GM19438 (cell line): ENCODE measurements around the gene FLAD1.

Experiments
- ATAC-seq: cut with Tn5 transposase; IDR thresholded peaks from one replicate; pipeline ENCODE4 v1.9.1; 2021; ENCODE audit warnings: low read depth; ENCODE audit not compliant: unreplicated experiment

Gene FLAD1

GRCh38 chr1:155002464-155003226 lies 19.5 kb downstream of the FLAD1 start, which contains the start of gene ZBTB7B:
Gene ZBTB7B, plus strand, starts transcription at chr1:155002802. Its CDS starts 11,859 bp downstream, at chr1:155014661.
- no peak for ATAC-seq

- no peak for ATAC-seq
These were observed 20.2 kb downstream of the FLAD1 start for GRCh38 chr1:155003227-155003765.

- ATAC-seq, result no peak
These were observed 20.7 kb downstream of the FLAD1 start for GRCh38 chr1:155003766-155004351.

GRCh38 chr1:155004352-155005075 lies 21.4 kb downstream of the FLAD1 start:
- ATAC-seq, result no peak

GRCh38 chr1:155005076-155006011 lies 22.2 kb downstream of the FLAD1 start:
- ATAC-seq, result no peak

- ATAC-seq, result no peak
These were observed 23.5 kb downstream of the FLAD1 start for GRCh38 chr1:155006601-155007101.

GRCh38 chr1:155007251-155007828 lies 24.2 kb downstream of the FLAD1 start:
- no peak for ATAC-seq

- ATAC-seq, result no peak
These were observed 25.1 kb downstream of the FLAD1 start for GRCh38 chr1:155008015-155008941.

- ATAC-seq, result no peak
These were observed 26.1 kb downstream of the FLAD1 start for GRCh38 chr1:155009221-155009711.

- ATAC-seq, result no peak
These were observed 26.6 kb downstream of the FLAD1 start for GRCh38 chr1:155009742-155010141.

GRCh38 chr1:155010211-155010918 lies 27.2 kb downstream of the FLAD1 start:
- ATAC-seq, result no peak

- ATAC-seq, result no peak
These were observed 27.9 kb downstream of the FLAD1 start for GRCh38 chr1:155011004-155011416.

- ATAC-seq, result no peak
These were observed 28.4 kb downstream of the FLAD1 start for GRCh38 chr1:155011437-155012025.

GRCh38 chr1:155012026-155012546 lies 28.9 kb downstream of the FLAD1 start:
- no peak for ATAC-seq

GRCh38 chr1:155012776-155013602 lies 29.8 kb downstream of the FLAD1 start:
- ATAC-seq, result no peak

GRCh38 chr1:155013632-155014031 lies 30.5 kb downstream of the FLAD1 start:
- no peak for ATAC-seq
